ENCODE data around the gene HEY2.
A peak's percentile ranks its signal among the peaks of the same experiment; 100 is the strongest.
"Not testable (repeated sequence)": the region's sequence is repeated elsewhere in the genome, so short reads cannot be mapped to it uniquely, and the experiment has no call there.

The HEY2 gene

GRCh38 chr6:125773387-125774341 is 24.2 kb downstream of the HEY2 start:
- DNase-seq = no peak

- DNase-seq = not testable (repeated sequence)
Measured at GRCh38 chr6:125776107-125776826, 26.8 kb downstream of the HEY2 start.

- peak; percentile 62 for DNase-seq
Measured at GRCh38 chr6:125779924-125780539, 30.6 kb downstream of the HEY2 start.

GRCh38 chr6:125780540-125781313 is 31.3 kb downstream of the HEY2 start:
- DNase-seq = no peak

- DNase-seq = no peak
Measured at GRCh38 chr6:125781314-125781868, 32.0 kb downstream of the HEY2 start.

GRCh38 chr6:125784365-125784764 is 34.9 kb downstream of the HEY2 start:
- no peak for DNase-seq

GRCh38 chr6:125787791-125788190 is 38.4 kb downstream of the HEY2 start:
- no peak for DNase-seq

GRCh38 chr6:125789167-125789566 is 39.7 kb downstream of the HEY2 start:
- DNase-seq = no peak

- no peak for DNase-seq
Measured at GRCh38 chr6:125789576-125790357, 40.3 kb downstream of the HEY2 start.

- DNase-seq = peak; percentile 70
Measured at GRCh38 chr6:125790358-125791150, 41.1 kb downstream of the HEY2 start, which contains the start of gene NCOA7. Gene NCOA7, plus strand, starts transcription at chr6:125790960. Its CDS starts 24,395 bp downstream, at chr6:125815355.

GRCh38 chr6:125791151-125791819 is 41.9 kb downstream of the HEY2 start:
- DNase-seq = no peak

GRCh38 chr6:125791820-125792165 is 42.4 kb downstream of the HEY2 start:
- DNase-seq = no peak

- no peak for DNase-seq
Measured at GRCh38 chr6:125792172-125792571, 42.7 kb downstream of the HEY2 start.

GRCh38 chr6:125792680-125793079 is 43.2 kb downstream of the HEY2 start:
- DNase-seq = no peak

- no peak for DNase-seq
Measured at GRCh38 chr6:125793280-125793679, 43.8 kb downstream of the HEY2 start.

- DNase-seq = no peak
Measured at GRCh38 chr6:125793863-125794262, 44.4 kb downstream of the HEY2 start.

GRCh38 chr6:125794342-125795137 is 45.1 kb downstream of the HEY2 start:
- DNase-seq = no peak

- DNase-seq = no peak
Measured at GRCh38 chr6:125795301-125795700, 45.9 kb downstream of the HEY2 start.

All from activated gamma-delta T cell (primary cell).